ENCODE measurements around the gene WDR17.

DNA sequence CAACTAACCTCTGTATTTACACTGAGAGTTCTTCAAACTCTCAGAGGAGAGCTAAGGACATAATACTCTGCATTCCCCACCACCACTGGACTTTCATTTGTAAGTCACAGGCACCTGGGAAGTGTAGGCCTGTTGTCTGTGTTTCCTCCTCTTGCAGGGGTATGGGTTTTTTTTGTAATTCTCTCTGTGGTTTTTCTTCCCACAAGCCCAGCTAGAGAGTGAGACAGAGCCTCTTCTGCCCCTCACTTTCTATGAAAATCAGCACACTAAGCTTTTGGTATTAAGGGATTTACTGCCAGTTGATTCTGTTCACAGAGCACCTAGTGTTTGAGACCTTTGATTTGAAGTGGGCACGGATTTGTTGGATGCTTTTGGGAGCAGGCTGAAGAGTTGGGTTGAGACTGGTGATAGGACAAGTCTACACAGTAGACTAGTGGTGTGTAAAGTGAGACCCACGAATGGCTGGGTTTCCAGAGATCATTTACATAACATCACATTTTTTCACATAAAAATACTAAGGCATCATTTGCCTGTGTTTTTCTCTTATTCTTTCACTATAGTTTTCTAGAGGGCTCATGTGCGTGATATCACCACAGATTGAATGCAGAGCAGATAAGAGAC, 28.9 kb upstream of the WDR17 start:
- TF ChIP-seq, protein P1, sequence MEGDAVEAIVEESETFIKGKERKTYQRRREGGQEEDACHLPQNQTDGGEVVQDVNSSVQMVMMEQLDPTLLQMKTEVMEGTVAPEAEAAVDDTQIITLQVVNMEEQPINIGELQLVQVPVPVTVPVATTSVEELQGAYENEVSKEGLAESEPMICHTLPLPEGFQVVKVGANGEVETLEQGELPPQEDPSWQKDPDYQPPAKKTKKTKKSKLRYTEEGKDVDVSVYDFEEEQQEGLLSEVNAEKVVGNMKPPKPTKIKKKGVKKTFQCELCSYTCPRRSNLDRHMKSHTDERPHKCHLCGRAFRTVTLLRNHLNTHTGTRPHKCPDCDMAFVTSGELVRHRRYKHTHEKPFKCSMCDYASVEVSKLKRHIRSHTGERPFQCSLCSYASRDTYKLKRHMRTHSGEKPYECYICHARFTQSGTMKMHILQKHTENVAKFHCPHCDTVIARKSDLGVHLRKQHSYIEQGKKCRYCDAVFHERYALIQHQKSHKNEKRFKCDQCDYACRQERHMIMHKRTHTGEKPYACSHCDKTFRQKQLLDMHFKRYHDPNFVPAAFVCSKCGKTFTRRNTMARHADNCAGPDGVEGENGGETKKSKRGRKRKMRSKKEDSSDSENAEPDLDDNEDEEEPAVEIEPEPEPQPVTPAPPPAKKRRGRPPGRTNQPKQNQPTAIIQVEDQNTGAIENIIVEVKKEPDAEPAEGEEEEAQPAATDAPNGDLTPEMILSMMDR (IDR thresholded peaks at IDR 0.05; ENCODE audit: low read depth, low read length) = no peak
- no peak for TF ChIP-seq POLR2A (IDR thresholded peaks at IDR 0.05; ENCODE audit: extremely low read depth, insufficient read length)
